K562 (cell line): Measurements from ENCODE around the gene SYNRG. TPM values are rescaled to one million over a fixed set of nuclear protein-coding genes. Genes with fewer than 3 reads are reported as not detected.

Experiments
- CHD4 ChIP-seq: fragments of 200-600 bp; sonication (generic); IDR thresholded peaks from 3 replicates; pipeline ENCODE4 v1.6.1; 2012; ENCODE audit warnings: low read depth, mild to moderate bottlenecking, mixed read lengths, low read length, inconsistent platforms; ENCODE audit not compliant: insufficient read depth, insufficient replicate concordance, poor library complexity, severe bottlenecking
- FOXP1 ChIP-seq: sonication (generic); formaldehyde crosslinking; IDR thresholded peaks from 2 replicates; pipeline ENCODE4 v1.8.0; 2022; ENCODE audit warnings: mild to moderate bottlenecking, missing genetic modification reagents
- NUFIP1 ChIP-seq: fragments of 450-650 bp; IDR thresholded peaks from 2 replicates; pipeline ENCODE4 v1.6.1; 2018; ENCODE audit not compliant: partially characterized antibody
- PHF20 ChIP-seq: fragments of 450-650 bp; IDR thresholded peaks from 2 replicates; pipeline ENCODE4 v1.6.1; 2018; ENCODE audit not compliant: partially characterized antibody
- polyA plus RNA-seq, 8 experiments: library from polyadenylated mRNA; depleted of rRNA in 4 of 8; stranded (reverse) in 5 of 8; unstranded in 3 of 8; fragments of >200 nt; fragmentation: Nextera tagmentation in 2 of 8; fragmentation: Illumina TruSeq in 1 of 8; extraction: Ambion mirVana in 2 of 8; extraction: Trizol in 1 of 8; gene quantifications; 2 replicates each; pipeline versions ENCODE4 v1.2.1 to v1.2.3, GENCODE V29; 2011 to 2014; ENCODE audit warnings: inconsistent platforms in 1 of 8, missing spikeins in 1 of 8
- total RNA-seq, 7 experiments: library from RNA; depleted of rRNA in 6 of 7; stranded (reverse); fragments of >200 nt in 6 of 7; fragmentation: Illumina TruSeq in 2 of 7; extraction: Trizol in 2 of 7; gene quantifications; 2 replicates each; pipeline versions ENCODE4 v1.2.1 to v1.2.3, GENCODE V29; 2011 to 2021; ENCODE audit warnings: low replicate concordance in 1 of 7
- TF ChIP-seq, protein P1 (sequence below): fragments of 150-350 bp; IDR thresholded peaks from 2 replicates; pipeline ENCODE4 v1.6.1; 2014; ENCODE audit warnings: low read depth, mild to moderate bottlenecking, low read length, borderline replicate concordance
- TF ChIP-seq, protein P2 (sequence below): sonication (generic); formaldehyde crosslinking; IDR thresholded peaks from 2 replicates; pipeline ENCODE4 v1.8.0; 2022; ENCODE audit warnings: mild to moderate bottlenecking, missing genetic modification reagents
- TF ChIP-seq, protein P3 (sequence below): sonication (generic); formaldehyde crosslinking; IDR thresholded peaks from 2 replicates; pipeline ENCODE4 v1.8.1; 2022; ENCODE audit warnings: missing genetic modification reagents
- TF ChIP-seq, protein P4 (sequence below): fragments of 250-450 bp; sonication (Bioruptor Pico); IDR thresholded peaks from 2 replicates; pipeline ENCODE4 v1.4.0; 2020; ENCODE audit warnings: borderline replicate concordance

SYNRG gene
- total and polyA plus RNA-seq, 9 of the 15 experiments (the other 6 are each of a cell fraction or from before 2014, with no cell fraction given) = 2.9 to 28.2 (median 15.1) TPM

DNA sequence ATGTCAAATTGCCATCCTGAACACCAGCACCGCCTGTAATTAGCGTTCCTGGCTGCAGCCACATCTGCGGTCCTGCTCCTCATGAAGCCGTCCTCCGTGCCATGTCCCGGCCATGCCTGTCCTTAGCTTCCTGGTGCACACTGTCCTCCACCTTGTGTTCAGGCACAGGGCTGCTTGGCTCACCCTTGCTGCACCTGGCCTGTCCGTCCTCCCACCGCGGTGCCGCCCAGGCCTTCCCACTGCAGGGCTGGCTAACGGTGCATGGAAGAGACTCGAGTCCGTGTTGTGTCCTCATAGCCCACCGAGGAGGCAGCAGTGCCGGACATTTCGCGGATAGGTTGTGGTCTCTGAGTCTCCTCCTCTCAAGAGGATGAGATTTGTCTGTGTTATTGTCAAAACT lies 99.2 kb downstream of the SYNRG start (continued):
- TF ChIP-seq CHD4 (no peak), PHF20 (no peak), NUFIP1 (no peak), FOXP1 (CRISPR knock-in tag) (no peak)
- TF ChIP-seq, protein P1, sequence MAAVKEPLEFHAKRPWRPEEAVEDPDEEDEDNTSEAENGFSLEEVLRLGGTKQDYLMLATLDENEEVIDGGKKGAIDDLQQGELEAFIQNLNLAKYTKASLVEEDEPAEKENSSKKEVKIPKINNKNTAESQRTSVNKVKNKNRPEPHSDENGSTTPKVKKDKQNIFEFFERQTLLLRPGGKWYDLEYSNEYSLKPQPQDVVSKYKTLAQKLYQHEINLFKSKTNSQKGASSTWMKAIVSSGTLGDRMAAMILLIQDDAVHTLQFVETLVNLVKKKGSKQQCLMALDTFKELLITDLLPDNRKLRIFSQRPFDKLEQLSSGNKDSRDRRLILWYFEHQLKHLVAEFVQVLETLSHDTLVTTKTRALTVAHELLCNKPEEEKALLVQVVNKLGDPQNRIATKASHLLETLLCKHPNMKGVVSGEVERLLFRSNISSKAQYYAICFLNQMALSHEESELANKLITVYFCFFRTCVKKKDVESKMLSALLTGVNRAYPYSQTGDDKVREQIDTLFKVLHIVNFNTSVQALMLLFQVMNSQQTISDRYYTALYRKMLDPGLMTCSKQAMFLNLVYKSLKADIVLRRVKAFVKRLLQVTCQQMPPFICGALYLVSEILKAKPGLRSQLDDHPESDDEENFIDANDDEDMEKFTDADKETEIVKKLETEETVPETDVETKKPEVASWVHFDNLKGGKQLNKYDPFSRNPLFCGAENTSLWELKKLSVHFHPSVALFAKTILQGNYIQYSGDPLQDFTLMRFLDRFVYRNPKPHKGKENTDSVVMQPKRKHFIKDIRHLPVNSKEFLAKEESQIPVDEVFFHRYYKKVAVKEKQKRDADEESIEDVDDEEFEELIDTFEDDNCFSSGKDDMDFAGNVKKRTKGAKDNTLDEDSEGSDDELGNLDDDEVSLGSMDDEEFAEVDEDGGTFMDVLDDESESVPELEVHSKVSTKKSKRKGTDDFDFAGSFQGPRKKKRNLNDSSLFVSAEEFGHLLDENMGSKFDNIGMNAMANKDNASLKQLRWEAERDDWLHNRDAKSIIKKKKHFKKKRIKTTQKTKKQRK = no peak
- TF ChIP-seq, protein P2, sequence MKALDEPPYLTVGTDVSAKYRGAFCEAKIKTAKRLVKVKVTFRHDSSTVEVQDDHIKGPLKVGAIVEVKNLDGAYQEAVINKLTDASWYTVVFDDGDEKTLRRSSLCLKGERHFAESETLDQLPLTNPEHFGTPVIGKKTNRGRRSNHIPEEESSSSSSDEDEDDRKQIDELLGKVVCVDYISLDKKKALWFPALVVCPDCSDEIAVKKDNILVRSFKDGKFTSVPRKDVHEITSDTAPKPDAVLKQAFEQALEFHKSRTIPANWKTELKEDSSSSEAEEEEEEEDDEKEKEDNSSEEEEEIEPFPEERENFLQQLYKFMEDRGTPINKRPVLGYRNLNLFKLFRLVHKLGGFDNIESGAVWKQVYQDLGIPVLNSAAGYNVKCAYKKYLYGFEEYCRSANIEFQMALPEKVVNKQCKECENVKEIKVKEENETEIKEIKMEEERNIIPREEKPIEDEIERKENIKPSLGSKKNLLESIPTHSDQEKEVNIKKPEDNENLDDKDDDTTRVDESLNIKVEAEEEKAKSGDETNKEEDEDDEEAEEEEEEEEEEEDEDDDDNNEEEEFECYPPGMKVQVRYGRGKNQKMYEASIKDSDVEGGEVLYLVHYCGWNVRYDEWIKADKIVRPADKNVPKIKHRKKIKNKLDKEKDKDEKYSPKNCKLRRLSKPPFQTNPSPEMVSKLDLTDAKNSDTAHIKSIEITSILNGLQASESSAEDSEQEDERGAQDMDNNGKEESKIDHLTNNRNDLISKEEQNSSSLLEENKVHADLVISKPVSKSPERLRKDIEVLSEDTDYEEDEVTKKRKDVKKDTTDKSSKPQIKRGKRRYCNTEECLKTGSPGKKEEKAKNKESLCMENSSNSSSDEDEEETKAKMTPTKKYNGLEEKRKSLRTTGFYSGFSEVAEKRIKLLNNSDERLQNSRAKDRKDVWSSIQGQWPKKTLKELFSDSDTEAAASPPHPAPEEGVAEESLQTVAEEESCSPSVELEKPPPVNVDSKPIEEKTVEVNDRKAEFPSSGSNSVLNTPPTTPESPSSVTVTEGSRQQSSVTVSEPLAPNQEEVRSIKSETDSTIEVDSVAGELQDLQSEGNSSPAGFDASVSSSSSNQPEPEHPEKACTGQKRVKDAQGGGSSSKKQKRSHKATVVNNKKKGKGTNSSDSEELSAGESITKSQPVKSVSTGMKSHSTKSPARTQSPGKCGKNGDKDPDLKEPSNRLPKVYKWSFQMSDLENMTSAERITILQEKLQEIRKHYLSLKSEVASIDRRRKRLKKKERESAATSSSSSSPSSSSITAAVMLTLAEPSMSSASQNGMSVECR (CRISPR knock-in tag) = no peak
- TF ChIP-seq, protein P3, sequence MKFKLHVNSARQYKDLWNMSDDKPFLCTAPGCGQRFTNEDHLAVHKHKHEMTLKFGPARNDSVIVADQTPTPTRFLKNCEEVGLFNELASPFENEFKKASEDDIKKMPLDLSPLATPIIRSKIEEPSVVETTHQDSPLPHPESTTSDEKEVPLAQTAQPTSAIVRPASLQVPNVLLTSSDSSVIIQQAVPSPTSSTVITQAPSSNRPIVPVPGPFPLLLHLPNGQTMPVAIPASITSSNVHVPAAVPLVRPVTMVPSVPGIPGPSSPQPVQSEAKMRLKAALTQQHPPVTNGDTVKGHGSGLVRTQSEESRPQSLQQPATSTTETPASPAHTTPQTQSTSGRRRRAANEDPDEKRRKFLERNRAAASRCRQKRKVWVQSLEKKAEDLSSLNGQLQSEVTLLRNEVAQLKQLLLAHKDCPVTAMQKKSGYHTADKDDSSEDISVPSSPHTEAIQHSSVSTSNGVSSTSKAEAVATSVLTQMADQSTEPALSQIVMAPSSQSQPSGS (CRISPR knock-in tag) = no peak
- TF ChIP-seq, protein P4, sequence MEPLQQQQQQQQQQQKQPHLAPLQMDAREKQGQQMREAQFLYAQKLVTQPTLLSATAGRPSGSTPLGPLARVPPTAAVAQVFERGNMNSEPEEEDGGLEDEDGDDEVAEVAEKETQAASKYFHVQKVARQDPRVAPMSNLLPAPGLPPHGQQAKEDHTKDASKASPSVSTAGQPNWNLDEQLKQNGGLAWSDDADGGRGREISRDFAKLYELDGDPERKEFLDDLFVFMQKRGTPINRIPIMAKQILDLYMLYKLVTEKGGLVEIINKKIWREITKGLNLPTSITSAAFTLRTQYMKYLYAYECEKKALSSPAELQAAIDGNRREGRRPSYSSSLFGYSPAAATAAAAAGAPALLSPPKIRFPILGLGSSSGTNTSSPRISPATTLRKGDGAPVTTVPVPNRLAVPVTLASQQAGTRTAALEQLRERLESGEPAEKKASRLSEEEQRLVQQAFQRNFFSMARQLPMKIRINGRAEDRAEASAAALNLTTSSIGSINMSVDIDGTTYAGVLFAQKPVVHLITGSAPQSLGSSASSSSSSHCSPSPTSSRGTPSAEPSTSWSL (CRISPR knock-in tag) = no peak
